Activated effector memory CD4-positive, alpha-beta T cell treated with Interleukin-2 at 50 U/mL for 16 hours (primary cell): Measurements from ENCODE around the gene RORC.

ENCODE experiments used
- DNase-seq: peaks from one replicate; pipeline ENCODE4 v3.0.0-alpha.2; 2020

Gene RORC

DNA sequence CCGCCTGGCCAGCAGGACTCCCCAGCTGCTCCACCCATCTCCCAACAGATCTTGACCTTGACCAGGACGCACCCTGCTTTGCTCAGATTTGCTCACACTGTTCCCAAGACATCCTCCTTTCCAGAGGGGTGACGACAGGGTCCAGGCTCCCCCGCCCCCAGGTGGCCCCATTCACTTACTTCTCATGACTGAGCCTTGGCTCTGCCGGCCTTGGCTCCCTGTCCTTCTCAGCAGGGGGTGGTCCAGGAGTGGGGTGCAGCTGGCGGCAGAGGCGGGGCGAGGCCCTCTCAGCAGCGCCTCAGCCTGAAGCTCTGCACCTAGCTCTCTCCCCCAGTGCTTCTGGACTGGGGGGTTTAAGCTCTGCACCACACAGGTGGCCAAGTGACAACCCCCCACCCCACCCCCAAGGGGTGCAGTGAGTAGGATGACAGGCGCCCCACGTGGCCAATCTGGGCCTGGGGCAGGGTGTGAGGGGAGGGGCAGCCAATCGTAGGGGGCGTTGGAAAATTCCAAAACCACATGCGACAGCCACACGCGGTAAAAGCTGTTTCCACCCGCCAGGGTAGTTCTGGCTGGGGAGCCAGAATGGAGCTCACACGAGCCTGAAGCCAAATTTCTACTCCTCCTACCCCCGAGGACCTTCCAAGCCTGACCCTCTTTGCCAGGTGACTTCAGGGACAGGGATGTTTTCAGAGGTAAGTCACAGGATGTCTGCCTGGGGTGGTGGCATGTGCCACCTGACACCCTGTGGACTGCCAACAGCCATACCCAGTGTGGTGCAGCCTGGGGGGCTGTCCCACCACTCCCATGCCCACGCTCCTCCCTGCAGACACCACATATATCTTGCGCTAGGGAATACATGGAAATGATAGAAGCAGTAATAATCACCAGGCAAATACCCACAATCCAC, 5.6 kb downstream of the RORC start:
- no peak for DNase-seq

DNA sequence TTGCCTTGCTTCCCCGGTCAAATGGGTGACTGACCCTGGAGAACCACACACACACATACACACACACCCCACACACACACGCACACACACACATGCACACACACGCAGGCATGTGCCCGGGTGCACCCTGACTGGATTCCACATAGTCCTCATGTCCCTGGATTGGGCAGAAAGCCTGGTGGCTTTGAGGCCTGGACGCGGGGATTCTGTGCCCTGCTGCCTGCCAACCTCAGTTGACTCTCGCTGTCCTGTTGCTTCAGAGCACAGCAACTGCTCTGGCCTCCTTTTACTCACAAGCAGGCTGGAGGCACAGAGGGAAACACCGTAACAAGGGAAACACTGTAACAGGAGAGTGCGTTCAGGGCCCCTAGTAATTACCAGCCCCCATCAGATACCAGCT, 6.4 kb downstream of the RORC start:
- DNase-seq = no peak

DNA sequence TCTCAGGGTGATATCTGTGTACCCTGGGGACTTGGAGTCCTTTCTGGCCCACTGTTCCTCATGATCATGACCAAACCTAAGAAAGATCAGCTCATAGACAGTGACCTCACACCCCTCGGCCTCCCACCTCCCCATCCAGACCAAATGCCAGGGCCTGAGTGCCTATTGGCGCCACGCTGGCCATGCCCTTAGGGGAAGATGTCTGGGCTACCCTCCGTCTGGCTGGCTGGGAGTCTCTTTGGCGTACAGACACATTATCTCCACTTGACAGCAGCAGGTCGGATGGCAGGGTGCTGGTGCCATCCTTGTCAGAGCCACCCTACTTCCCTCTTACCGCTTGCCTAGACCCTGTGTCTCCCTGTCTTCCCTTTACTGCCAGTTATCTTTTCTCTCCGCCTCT, 8.4 kb downstream of the RORC start:
- DNase-seq = no peak

DNA sequence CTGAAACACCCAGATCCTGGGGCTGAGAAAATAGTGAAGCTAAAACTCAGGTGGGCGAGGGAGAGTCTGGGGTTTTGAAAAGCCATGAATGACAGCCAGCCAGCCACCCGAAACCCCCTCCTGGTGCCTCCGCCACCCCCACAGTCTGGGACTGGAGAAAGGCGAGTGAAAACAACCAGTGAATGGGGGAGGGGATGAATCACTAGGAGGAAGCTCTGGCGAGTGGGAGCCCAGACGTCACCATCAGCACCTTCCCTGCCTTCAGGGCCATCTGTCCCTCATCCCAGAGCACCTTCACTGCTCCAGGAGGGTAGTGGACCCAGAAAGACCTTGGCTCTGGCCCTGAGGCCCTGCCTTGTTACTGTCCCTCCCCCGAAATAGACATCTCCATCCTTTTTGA, 9.2 kb downstream of the RORC start:
- DNase-seq = no peak

DNA sequence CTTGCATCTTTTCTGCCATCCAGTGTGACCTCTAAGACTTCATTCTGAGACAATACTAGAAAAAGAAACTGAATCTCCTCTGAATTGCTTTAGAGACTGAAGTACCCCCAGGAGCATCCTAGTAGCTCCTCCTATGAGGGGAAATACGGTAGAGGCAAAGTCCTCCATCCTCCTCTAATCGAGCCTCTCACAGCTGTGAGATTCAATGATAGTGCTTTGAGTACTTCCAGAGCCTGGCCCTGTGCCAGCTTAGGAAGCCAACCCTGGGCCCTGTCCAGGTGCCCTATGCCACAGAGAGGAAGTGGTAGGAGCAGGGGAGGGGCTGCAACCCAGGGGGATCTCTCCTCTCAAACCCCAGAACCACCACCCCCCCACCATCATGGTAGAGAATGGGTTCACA, 10.7 kb downstream of the RORC start:
- no peak for DNase-seq

DNA sequence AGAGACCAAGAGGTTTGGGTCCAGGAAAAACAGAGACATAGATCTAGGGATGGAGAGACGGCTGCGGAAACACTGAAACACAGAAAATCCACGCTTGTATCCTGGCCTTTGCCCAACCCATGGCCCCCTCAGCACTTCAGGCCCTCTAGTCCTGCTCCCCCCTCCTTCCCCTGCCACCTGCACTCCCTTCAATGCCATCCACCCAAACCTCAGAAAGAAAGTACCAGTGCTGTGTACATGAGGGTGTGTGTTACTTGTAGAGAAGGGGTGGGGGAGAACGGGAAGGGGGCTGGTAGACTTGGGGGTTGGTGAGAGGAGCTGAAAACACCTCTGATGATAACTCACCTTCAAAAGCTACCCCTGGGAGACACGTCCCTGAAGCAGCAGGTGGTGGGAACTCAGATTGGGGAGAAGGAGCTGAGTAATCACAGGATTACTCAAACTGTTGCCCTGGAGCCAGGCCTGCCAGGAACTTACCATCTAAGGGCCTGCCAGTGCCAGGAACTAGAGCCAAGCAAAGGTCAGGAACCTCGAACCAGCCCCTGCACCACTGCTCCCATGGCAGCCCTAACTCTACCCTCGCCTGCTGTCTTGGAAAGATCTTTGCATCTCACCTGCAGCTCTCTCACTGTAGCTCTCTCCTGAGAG, 11.5 kb downstream of the RORC start:
- no peak for DNase-seq

DNA sequence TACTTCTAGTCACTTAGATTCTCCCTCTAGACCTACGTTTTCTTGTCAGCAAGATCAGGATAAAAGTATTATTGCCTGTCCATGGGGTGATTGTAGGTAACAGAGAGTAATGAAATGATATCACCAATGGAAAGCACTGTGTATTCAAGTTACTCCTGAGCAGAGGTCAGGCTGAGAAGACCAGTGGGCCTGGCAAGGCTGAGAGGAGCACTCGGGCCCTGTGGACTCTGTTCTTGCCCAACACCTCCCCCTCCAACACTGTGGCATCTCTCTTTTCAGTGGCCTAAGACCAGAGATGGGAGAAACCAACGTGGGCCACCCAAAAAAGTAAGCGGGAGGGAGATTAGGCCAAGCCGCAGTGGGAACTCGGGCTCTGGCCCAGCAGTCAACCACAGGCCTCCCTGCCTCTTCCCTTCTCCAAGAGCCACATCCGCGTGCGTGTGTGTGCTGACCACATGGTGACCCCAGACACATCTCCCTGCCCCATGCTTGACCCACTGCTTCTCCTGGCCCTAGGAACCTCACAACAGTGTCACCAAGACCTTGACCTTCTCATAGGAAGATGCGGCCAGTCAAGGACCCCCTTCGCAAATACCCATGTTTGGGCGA, 12.3 kb downstream of the RORC start:
- DNase-seq = no peak

DNA sequence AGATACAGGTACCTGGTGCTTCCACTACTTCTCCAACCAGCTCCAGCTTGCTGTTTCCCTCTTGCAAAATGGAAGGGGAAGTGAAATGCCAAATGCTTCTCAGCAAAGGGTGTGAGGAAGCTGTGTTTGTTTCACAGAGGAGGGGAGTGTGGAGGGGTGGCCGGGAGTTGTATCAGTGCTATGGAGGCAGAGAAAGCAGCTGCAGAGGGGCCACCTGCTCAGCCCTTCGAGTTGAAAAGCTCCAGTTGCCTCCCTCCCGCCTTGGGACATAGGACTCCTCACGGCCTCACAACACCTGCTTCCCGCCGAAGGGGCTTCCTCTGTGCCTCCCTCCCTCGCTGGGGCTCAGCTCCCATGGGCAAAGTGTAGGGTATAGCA, 14.3 kb downstream of the RORC start:
- no peak for DNase-seq

DNA sequence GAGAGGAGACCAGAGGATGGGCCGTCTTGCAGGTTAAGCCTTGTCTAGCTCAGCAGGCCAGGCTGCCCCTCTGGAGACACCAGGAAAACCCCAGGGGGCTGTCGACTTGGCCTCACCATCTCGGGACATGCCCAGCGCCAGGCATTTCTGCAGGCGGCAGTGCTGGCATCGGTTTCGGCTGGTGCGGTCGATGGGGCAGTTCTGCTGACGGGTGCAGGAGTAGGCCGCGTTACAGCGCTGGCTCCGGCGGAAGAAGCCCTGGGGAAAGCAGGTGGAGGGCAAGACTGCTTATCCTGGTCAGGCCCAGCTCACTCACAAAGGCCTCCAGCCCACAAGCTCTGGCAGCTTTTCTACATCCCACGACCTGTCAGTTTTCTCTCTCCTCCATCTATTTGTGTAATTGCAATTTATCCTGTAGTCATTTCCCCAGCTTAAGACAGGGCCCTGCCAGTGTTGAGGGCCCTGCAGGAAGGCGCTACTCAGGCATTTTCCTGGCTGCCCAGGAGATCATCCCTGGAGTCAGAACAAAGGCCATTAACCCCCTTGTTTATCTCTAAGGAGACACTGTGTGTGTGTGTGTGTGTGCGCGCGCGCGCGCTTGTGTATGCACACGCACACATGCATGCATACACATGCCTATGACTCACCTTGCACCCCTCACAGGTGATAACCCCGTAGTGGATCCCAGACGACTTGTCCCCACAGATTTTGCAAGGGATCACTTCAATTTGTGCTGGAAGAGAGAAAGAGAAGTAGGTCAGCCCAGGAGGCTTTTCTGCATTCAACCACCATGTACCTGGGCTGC, 14.9 kb downstream of the RORC start:
- no peak for DNase-seq

DNA sequence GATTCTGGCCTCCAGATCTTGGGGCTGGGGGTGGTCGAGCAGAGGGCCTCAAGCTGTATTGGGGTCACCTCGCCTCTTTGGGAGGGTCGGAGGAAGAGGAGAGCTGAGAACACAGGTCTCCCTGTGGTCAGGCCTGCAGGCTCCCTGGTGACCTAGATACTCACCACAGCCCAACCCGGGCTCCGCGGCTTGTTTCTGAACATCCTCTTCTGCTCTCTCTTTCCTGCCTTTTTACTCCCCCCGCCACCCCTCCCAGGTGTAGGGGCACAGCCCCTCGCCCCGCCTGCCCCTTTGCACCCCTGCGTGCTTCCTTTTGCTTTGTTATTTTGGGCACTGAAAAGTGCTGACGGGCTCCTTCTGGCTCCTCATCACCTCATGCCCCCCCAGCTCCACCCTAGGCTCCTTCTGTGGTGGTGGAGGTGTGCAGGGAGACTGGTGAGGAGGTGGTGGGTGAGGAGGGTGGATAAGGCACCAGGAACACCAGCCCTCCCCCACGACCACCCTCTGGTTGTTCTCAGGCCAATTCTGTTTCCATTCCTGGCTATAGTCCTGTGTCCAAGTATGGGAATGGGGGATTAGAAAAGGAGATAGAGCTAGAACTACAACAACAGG, 15.8 kb downstream of the RORC start:
- peak; percentile 66 for DNase-seq

DNA sequence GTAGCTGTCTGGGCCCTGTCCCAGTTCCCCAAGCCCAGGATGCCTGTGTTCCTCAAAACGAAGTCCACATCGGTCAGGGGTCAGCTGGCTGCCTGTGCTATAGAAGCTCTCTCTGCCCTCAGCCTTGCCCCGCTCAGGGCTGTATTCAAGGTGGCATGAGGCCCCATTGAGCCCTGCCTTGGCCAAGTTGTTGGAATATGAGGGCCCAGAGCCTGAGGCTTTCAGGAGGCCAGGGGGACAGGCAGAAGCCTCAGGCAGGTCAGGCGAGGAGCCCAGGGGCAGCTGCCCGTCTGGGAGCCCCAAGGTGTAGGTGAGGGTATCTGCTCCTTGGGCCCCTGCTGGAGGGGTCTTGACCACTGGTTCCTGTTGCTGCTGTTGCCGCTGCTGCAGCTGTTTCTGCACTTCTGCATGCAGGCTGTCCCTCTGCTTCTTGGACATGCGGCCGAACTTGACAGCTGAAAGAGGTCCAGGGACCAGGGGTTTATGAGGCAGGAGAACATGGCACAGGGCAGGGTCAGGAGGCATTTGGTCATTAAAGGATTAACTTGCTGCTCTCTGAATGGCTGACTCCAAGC, 16.5 kb downstream of the RORC start:
- DNase-seq = no peak

DNA sequence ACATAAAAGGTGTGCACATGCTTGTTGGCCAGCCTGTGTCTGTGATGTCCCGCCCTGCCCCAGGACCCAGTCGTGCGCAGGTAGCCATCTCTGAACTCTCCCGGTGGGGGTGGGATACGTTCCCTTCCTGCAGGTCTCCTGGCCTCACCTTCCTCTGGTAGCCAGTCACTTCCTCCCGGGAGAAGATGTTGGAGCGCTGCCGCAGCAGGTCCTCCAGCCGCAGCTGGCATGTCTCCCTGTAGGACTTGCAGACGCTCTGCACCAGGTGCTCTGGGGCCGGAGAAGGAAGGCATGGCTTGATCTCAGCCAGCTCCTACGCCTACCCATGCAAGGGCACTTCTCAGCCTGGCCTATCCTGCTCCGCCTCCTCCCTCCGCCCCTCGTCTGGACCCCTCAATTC, 17.2 kb downstream of the RORC start:
- DNase-seq = no peak

DNA sequence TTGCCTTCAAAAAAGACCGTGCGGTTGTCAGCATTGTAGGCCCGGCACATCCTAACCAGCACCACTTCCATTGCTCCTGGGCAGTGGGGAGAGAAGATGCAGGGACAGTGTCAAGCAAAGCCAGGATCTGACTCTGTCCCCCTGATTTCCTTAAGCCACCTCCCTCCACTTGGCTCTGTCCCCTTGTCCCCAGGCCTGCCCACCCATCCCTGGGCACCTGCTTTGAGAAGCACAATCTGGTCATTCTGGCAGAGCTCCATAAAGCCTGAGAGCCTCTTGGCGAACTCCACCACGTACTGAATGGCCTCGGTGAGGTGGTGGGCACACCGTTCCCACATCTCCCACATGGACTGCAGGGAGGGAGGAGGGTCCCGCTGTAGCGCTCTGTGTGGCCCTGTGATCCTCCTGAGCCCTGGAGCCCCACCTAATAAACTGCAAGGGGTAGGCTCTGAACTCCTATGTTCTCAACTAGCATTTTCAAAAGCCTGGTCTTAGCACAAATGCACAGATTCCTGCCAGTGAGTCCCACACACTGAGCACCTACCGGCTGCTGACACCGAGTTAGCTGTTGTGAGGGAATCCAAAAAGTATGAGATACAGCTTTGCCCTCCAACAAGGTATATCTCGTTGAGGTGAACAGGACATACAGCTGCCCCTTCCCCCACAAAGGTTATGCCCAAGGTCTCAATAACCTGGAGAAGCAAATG, 18.2 kb downstream of the RORC start:
- no peak for DNase-seq

DNA sequence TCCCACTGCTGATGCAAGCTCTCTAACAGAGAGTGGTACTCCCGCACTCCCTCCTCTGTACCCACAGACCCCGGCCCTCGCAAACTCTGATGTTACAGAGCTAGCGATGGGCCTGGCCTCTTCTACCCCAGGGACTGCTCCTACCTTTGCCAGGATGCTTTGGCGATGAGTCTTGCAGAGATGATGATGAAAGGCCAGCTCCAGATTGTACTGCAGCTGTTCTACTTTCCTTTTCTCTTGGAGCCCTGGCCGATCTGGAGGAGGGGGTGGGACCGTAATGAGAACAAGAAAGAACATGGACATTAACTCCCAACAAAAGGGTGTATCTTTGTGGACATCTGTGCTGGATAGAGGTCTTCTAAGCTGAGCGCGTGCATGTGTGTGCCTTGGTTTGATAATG, 20.4 kb downstream of the RORC start:
- no peak for DNase-seq

DNA sequence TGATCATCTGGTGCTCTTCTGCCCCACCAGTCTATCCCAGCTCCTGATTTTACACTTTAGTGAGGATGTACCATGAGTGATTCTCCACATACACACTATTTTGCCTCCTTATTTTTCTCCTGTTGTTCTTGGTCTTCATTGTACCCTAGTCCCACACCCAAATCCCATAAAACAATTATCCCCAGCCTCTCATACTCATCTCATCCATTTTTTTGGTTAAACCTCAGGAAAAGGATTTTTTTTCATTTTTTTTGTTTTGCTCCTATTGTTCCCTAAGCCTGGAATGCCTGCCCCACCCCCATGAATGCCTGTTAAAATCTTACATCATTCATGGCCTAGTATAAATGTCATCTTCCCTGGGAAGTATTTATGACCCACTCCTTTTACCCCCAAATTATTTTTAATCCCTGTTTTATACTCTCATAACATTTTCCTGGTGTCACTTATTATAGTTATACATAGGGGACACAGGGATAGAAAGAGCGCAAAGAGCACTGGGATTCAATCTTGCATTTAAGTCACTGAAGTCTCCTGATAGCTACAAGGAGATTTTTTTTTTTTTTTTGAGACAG, 21.5 kb downstream of the RORC start:
- DNase-seq = no peak

DNA sequence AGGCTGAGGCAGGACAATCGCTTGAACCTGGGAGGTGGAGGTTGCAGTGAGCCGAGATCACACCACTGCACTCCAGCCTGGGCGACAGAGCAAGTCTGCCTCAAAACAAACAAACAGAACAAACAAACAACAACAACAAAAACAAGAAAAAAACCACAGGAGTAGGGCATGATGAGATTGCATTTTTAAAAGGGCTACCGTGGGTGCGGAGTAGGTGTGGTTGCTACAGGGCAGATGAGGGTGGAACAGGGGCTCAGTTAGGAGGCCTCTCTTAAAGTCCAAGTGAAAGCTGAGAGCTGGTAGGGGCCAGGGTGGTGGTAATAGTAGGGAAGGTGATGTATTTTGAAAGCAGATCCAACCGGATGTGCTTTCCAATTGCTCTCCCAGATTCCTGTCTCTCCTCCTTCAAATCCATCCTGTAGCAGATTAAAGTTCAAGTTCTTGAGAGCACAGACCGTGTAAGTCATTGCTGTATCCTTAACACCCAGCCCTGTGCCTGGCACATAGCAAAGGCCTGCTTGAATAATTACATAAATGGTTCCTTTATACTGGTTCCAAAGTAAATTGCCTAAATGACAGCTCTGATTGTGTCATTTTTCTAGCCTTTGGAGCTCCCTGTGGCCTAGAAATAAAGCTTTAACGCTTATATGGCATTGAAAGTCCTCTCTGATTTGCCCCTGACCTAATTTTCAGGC, 22.2 kb downstream of the RORC start:
- DNase-seq = no peak

DNA sequence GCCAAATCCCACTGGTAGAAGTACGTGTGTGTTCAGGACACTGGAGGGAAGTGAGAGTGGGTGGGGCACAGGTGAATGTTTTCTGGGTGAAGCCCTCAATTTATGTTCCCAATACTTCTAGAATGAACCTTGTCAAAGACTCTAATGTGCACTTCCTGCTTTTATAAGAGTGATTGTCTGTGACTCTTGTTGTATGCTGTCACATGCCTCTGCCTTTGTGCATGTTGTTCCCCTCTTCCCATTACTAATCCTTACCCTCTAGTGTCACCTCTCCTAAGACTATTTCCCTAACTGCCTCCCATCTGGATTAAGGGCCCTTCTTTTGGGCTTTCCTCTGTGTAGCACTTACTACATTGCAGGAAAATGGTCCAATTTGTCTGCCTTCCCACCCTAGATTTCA, 23.8 kb downstream of the RORC start:
- no peak for DNase-seq

DNA sequence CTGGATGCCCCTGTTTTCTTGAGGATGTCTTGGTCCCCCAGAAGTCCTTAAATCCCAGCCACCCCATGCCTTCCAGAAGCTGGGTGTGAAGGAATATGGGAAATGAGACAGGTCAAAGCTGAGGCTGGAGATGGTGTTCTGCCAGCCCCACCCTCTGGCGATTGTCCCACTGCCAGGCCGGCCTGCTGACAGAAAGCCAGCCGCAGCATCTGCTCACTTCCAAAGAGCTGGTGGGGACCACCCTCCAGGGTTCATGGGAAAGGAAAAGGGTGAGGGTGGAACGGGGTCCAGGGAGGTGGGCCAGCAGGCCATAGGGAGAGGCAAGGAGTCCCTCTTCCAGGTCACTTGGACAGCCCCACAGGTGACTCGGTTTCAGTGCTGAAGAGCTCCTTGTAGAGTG, 24.5 kb downstream of the RORC start:
- DNase-seq = no peak

DNA sequence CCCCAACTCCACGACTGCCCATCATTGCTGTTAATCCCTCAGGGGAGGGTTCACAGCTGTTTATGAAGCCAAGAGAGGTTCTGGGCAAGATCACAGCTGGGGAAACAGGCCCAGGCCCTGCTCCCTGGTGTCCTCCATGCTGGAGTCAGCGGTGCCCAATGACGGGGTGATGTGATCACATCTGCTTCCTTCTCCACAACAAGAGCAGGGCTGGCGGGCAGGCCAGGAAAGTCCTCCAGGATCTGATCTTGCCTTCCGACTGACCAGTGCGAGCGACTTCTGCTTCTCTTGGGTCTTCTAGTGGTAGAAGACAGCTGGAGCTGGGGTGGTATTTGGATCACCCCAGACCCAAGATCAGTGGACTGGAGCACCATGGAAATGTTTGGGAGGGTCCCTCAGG, 25.4 kb downstream of the RORC start:
- DNase-seq = no peak

DNA sequence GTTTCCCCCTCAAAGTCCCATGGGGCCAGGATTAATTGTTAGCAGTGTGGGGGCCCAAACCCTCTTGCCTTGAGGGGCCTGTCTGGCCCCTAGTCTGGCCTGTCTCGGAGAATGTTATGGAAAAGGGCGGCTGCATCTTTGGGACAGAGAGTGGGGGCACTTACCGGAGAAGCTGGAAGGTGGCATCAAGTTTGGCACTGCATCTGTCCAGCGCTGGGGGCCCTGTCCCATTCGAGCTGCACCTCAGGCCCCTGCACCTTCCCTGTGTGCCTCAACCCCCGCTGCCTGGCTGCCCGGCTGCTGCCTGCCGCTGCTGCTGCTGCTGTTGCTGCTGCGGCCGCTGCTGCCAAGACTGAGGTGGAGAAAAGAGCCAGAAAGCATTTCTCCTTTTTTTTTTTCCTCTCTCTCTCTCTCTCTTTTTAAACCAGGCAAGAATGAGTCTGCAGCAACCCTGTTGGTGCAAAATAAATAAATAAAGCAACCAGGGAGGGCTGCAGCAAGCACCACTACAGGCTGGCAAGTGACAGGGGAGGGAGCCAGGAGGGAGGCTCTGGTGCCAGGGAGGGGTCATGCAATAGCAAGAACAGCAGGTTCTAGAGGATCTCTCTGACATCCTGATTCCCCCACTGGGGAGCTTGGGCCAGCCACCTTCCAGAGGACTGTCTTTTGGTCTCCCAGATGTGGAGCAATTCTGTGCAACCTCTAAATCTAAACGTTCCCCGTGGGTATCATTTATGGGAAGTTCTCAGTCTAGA, 26.4 kb downstream of the RORC start, which contains the start of gene LINGO4:
Gene LINGO4 (minus strand): TSS at position 354 of the 755 bp plus-strand sequence. CDS start 2,715 bp downstream, outside the sequence.
- DNase-seq = no peak
